ENCODE measurements around the gene CBFB. TPM values are rescaled to one million over a fixed set of nuclear protein-coding genes. Genes with fewer than 3 reads are reported as not detected.
A peak's percentile ranks its signal among the peaks of the same experiment; 100 is the strongest.

The CBFB gene
- total and polyA plus RNA-seq, 2 of the 13 experiments (the other 11 are each of a cell fraction or from before 2014, with no cell fraction given) = 22.1 to 70.8 TPM

DNA sequence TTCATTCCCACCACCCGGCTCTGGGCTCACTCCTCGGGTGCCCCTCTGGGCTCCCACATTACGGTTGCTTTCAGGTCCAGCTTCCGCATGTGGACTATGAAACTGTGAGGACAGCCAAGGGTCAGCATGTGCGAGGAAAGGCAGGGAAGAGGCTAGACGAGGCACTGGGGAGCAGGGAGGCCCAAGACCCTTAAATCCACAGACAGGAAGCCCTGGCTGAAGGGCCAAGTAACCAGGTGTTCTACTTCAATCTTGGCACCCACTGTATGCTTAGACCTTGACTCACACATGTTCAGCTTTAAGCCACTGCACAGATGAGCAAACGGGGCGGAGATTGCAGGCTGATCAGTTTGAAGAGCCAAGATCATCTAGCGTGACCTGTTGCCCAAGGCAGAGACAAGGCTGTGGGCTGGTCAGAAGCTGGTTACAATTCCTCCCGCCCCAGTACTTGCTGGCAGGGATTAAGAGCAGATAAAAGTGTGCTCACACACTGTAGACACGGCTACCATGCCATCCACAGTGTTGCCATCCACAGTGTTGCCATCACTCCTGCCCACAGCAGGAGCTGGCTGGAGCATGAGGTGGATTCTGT, 40.7 kb upstream of the CBFB start, which contains the start of gene CES4A (continued):
- TF ChIP-seq ZNF432 (CRISPR knock-in tag; IDR thresholded peaks at IDR 0.05; ENCODE audit: borderline replicate concordance) (no peak), CHCHD3 (CRISPR knock-in tag; IDR thresholded peaks at IDR 0.05) (no peak), RFXAP (CRISPR knock-in tag; IDR thresholded peaks at IDR 0.05; ENCODE audit: borderline replicate concordance) (0 out of 2 replicates have a peak, but pooled peaks have one; percentile 44), HDAC6 (IDR thresholded peaks at IDR 0.05; ENCODE audit: low read depth, low read length) (no peak), ZNF737 (CRISPR knock-in tag; IDR thresholded peaks at IDR 0.05; ENCODE audit: borderline replicate concordance) (peak; percentile 53; the same call in 1 of the 2 replicates), JUNB (CRISPR knock-in tag; IDR thresholded peaks at IDR 0.05; ENCODE audit: borderline replicate concordance) (no peak), RXRA (CRISPR knock-in tag; IDR thresholded peaks at IDR 0.05) (peak; percentile 43), ZNF687 (CRISPR knock-in tag; IDR thresholded peaks at IDR 0.05) (peak; percentile 89), ZNF580 (CRISPR knock-in tag; IDR thresholded peaks at IDR 0.05; ENCODE audit: borderline replicate concordance, low read depth) (no peak), ARNT (IDR thresholded peaks at IDR 0.05) (no peak), GATA4 (IDR thresholded peaks at IDR 0.05; ENCODE audit: borderline replicate concordance, low read depth) (no peak), ZMYM4 (CRISPR knock-in tag; IDR thresholded peaks at IDR 0.05) (peak; percentile 15; the same call in 1 of the 2 replicates), CCDC6 (CRISPR knock-in tag; IDR thresholded peaks at IDR 0.05) (peak; percentile 75; the same call in 1 of the 2 replicates), SNAPC5 (CRISPR knock-in tag; IDR thresholded peaks at IDR 0.05; ENCODE audit: borderline replicate concordance) (no peak), NFKB2 (CRISPR knock-in tag; IDR thresholded peaks at IDR 0.05; ENCODE audit: borderline replicate concordance) (peak; percentile 56; the same call in 1 of the 2 replicates), ZNF784 (CRISPR knock-in tag; IDR thresholded peaks at IDR 0.05; ENCODE audit: borderline replicate concordance) (peak; percentile 58; the same call in 1 of the 2 replicates), ZNF615 (CRISPR knock-in tag; IDR thresholded peaks at IDR 0.05; ENCODE audit: borderline replicate concordance) (no peak), GPN1 (CRISPR knock-in tag; IDR thresholded peaks at IDR 0.05; ENCODE audit: borderline replicate concordance) (no peak), GATAD2A (CRISPR knock-in tag; IDR thresholded peaks at IDR 0.05) (peak; percentile 46; the same call in 1 of the 2 replicates), SIN3A (IDR thresholded peaks at IDR 0.05; ENCODE audit: borderline replicate concordance, low read depth, low read length) (no peak), ZNF570 (CRISPR knock-in tag; IDR thresholded peaks at IDR 0.05; ENCODE audit: borderline replicate concordance) (no peak), ELK4 (CRISPR knock-in tag; IDR thresholded peaks at IDR 0.05; ENCODE audit: borderline replicate concordance) (no peak)
